Activated gamma-delta T cell treated with anti-CD3 and anti-CD28 coated beads, Interleukin-2, amount 50 U/mL, for 16 hours (primary cell): Measurements from ENCODE around the gene ESAM.
A peak's percentile ranks its signal among the peaks of the same experiment; 100 is the strongest.

Experiments used
- DNase-seq: peaks from one replicate; pipeline ENCODE4 v3.0.0-alpha.2; 2020; ENCODE audit warnings: low read depth

The ESAM gene

GRCh38 chr11:124762105-124762623, at the start of gene ESAM:
Gene ESAM, minus strand, starts transcription at chr11:124762290. Its CDS starts 136 bp downstream, at chr11:124762154.
- DNase-seq: peak; percentile 54

- DNase-seq: no peak
These were observed 49.5 kb upstream of the ESAM start for GRCh38 chr11:124811399-124812125.

GRCh38 chr11:124807660-124808270, 45.7 kb upstream of the ESAM start:
- DNase-seq: no peak

GRCh38 chr11:124807201-124807600, 45.1 kb upstream of the ESAM start:
- no peak for DNase-seq

GRCh38 chr11:124804884-124805283, 42.8 kb upstream of the ESAM start:
- no peak for DNase-seq

GRCh38 chr11:124801636-124802312, 39.7 kb upstream of the ESAM start:
- DNase-seq: no peak

- no peak for DNase-seq
These were observed 38.9 kb upstream of the ESAM start for GRCh38 chr11:124801014-124801413.

GRCh38 chr11:124800226-124800929, 38.3 kb upstream of the ESAM start, which contains the start of gene MSANTD2:
Gene MSANTD2, minus strand, starts transcription at chr11:124800406. Its CDS starts 26 bp downstream, at chr11:124800380.
- DNase-seq: peak; percentile 72

- DNase-seq: peak; percentile 9
These were observed 37.5 kb upstream of the ESAM start for GRCh38 chr11:124799348-124800225.

GRCh38 chr11:124798991-124799347, 36.9 kb upstream of the ESAM start:
- DNase-seq: no peak

- no peak for DNase-seq
These were observed 34.2 kb upstream of the ESAM start for GRCh38 chr11:124796312-124796711.

GRCh38 chr11:124793466-124794278, 31.6 kb upstream of the ESAM start:
- DNase-seq: no peak

GRCh38 chr11:124791626-124792341, 29.7 kb upstream of the ESAM start:
- no peak for DNase-seq

GRCh38 chr11:124788521-124788920, 26.4 kb upstream of the ESAM start:
- no peak for DNase-seq

GRCh38 chr11:124784051-124784450, 22.0 kb upstream of the ESAM start:
- DNase-seq: no peak

GRCh38 chr11:124783002-124783401, 20.9 kb upstream of the ESAM start:
- DNase-seq: no peak

- DNase-seq: no peak
These were observed 17.5 kb upstream of the ESAM start for GRCh38 chr11:124779568-124779967.

GRCh38 chr11:124778281-124778680, 16.2 kb upstream of the ESAM start:
- DNase-seq: no peak

- DNase-seq: no peak
These were observed 15.0 kb upstream of the ESAM start for GRCh38 chr11:124776865-124777645.
